AG10803 (cell line): ENCODE results near the gene PAQR3.

Experiments used
- DNase-seq: peaks from one replicate; pipeline ENCODE4 v3.0.0; 2010; ENCODE audit warnings: low read depth
- H3K4me3 ChIP-seq: 2 replicates; pipeline ENCODE4 v1.5.1; 2011; ENCODE audit warnings: mild to moderate bottlenecking, low read length, control low read depth
- CTCF ChIP-seq: conservative IDR thresholded peaks from 2 replicates; pipeline ENCODE4 v1.5.1; 2011; ENCODE audit warnings: mild to moderate bottlenecking, low read length, control low read depth, inconsistent platforms

The PAQR3 gene

GRCh38 chr4:78949735-78950134 is 10.5 kb upstream of the PAQR3 start:
- DNase-seq, result no peak

GRCh38 chr4:78945651-78946179 is 6.5 kb upstream of the PAQR3 start:
- TF ChIP-seq CTCF, result no peak
- no peak for DNase-seq
- H3K4me3 ChIP-seq, result no peak overlapping the region

More at GRCh38 chr4:78949735-78950134, 10.5 kb upstream of the PAQR3 start:
- no peak overlapping the region for H3K4me3 ChIP-seq
- no peak for TF ChIP-seq CTCF

- DNase-seq, result no peak
- no peak overlapping the region for H3K4me3 ChIP-seq
Measured at GRCh38 chr4:78944381-78944780, 5.1 kb upstream of the PAQR3 start.

GRCh38 chr4:78940752-78941151 is 1.5 kb upstream of the PAQR3 start:
- H3K4me3 ChIP-seq, result no peak overlapping the region
- DNase-seq, result no peak
- no peak for TF ChIP-seq CTCF

More at GRCh38 chr4:78944381-78944780, 5.1 kb upstream of the PAQR3 start:
- no peak for TF ChIP-seq CTCF

GRCh38 chr4:78939667-78940008 is 400 bp upstream of the PAQR3 start:
- peak overlapping the region; percentile 62 for H3K4me3 ChIP-seq
- TF ChIP-seq CTCF, result no peak
- DNase-seq, result no peak

- no peak for TF ChIP-seq CTCF
- peak; percentile 12 for DNase-seq
- peak overlapping the region; percentile 89 for H3K4me3 ChIP-seq
Measured at GRCh38 chr4:78938474-78938867, 767 bp downstream of the PAQR3 start.

- TF ChIP-seq CTCF, result no peak
- H3K4me3 ChIP-seq, result no peak overlapping the region
- peak; percentile 28 for DNase-seq
Measured at GRCh38 chr4:78937837-78938236, 1.4 kb downstream of the PAQR3 start.
